ENCODE results near the gene SLC6A6.

SLC6A6 gene

GRCh38 chr3:14361068-14361677, 41.2 kb upstream of the SLC6A6 start:
- no peaks in the 10 kb centered on the region for H3K79me2 ChIP-seq (ENCODE audit: low read length)
- H3K9me2 ChIP-seq (replicated peaks; ENCODE audit: insufficient read depth, low read length): no peaks in the 10 kb centered on the region
- no peaks in the 10 kb centered on the region for H3K36me3 ChIP-seq (replicated peaks; ENCODE audit: insufficient read depth, low read length)
- peaks cover 29% of the 10 kb centered on the region for H3K27me3 ChIP-seq (replicated peaks; ENCODE audit: insufficient read depth, low read length)
- no peak overlapping the region for H2AFZ ChIP-seq (ENCODE audit: low read length)
- H3K4me1 ChIP-seq (ENCODE audit: low read length): no peaks in the 10 kb centered on the region
- H3K4me3 ChIP-seq (ENCODE audit: low read length): no peak overlapping the region
- DNase-seq: no peak
- no peak for TF ChIP-seq EZH2phosphoT487 (IDR thresholded peaks at IDR 0.05; ENCODE audit: low read length)
- TF ChIP-seq EZH2 (optimal IDR thresholded peaks at IDR 0.05; ENCODE audit: low read depth, low read length): no peak
- no peak for TF ChIP-seq CTCF (IDR thresholded peaks at IDR 0.05; ENCODE audit: low read length)
- H3K9ac ChIP-seq (ENCODE audit: low read length): no peak overlapping the region
- H3K4me2 ChIP-seq (ENCODE audit: low read depth, low read length): no peak overlapping the region
- H3K27ac ChIP-seq (ENCODE audit: low read length): no peak overlapping the region
- H3K9me3 ChIP-seq (replicated peaks; ENCODE audit: insufficient read depth, low read length): no peaks in the 10 kb centered on the region
- no peaks in the 10 kb centered on the region for H3F3A ChIP-seq (ENCODE audit: insufficient read depth, low read length)
- H4K20me1 ChIP-seq (ENCODE audit: insufficient read depth, low read length): no peaks in the 10 kb centered on the region

- Histone ChIP-seq H3F3A (ENCODE audit: insufficient read depth, low read length) (no peaks in the 10 kb centered on the region), H3K27me3 (replicated peaks; ENCODE audit: insufficient read depth, low read length) (peaks cover 29% of the 10 kb centered on the region), H3K4me2 (ENCODE audit: low read depth, low read length) (no peak overlapping the region), H3K27ac (ENCODE audit: low read length) (no peak overlapping the region), H3K79me2 (ENCODE audit: low read length) (no peaks in the 10 kb centered on the region), H3K36me3 (replicated peaks; ENCODE audit: insufficient read depth, low read length) (no peaks in the 10 kb centered on the region), H3K9ac (ENCODE audit: low read length) (no peak overlapping the region), H3K4me1 (ENCODE audit: low read length) (no peaks in the 10 kb centered on the region), H3K9me2 (replicated peaks; ENCODE audit: insufficient read depth, low read length) (no peaks in the 10 kb centered on the region), H3K9me3 (replicated peaks; ENCODE audit: insufficient read depth, low read length) (no peaks in the 10 kb centered on the region), H2AFZ (ENCODE audit: low read length) (no peak overlapping the region), H3K4me3 (ENCODE audit: low read length) (no peak overlapping the region), H4K20me1 (ENCODE audit: insufficient read depth, low read length) (no peaks in the 10 kb centered on the region)
- TF ChIP-seq EZH2phosphoT487 (IDR thresholded peaks at IDR 0.05; ENCODE audit: low read length) (no peak), CTCF (IDR thresholded peaks at IDR 0.05; ENCODE audit: low read length) (no peak), EZH2 (optimal IDR thresholded peaks at IDR 0.05; ENCODE audit: low read depth, low read length) (no peak)
- no peak for DNase-seq
Observed at GRCh38 chr3:14362890-14363289, 39.5 kb upstream of the SLC6A6 start.

GRCh38 chr3:14363379-14363778, 39.0 kb upstream of the SLC6A6 start:
- Histone ChIP-seq H3K9ac (ENCODE audit: low read length) (no peak overlapping the region), H3K9me2 (replicated peaks; ENCODE audit: insufficient read depth, low read length) (no peaks in the 10 kb centered on the region), H3K4me2 (ENCODE audit: low read depth, low read length) (no peak overlapping the region), H3F3A (ENCODE audit: insufficient read depth, low read length) (no peaks in the 10 kb centered on the region), H4K20me1 (ENCODE audit: insufficient read depth, low read length) (no peaks in the 10 kb centered on the region), H3K27me3 (replicated peaks; ENCODE audit: insufficient read depth, low read length) (peaks cover 29% of the 10 kb centered on the region), H3K36me3 (replicated peaks; ENCODE audit: insufficient read depth, low read length) (no peaks in the 10 kb centered on the region), H3K4me1 (ENCODE audit: low read length) (no peaks in the 10 kb centered on the region), H3K27ac (ENCODE audit: low read length) (no peak overlapping the region), H3K9me3 (replicated peaks; ENCODE audit: insufficient read depth, low read length) (no peaks in the 10 kb centered on the region), H2AFZ (ENCODE audit: low read length) (no peak overlapping the region), H3K79me2 (ENCODE audit: low read length) (no peaks in the 10 kb centered on the region), H3K4me3 (ENCODE audit: low read length) (no peak overlapping the region)
- no peak for TF ChIP-seq EZH2 (optimal IDR thresholded peaks at IDR 0.05; ENCODE audit: low read depth, low read length)
- no peak for TF ChIP-seq CTCF (IDR thresholded peaks at IDR 0.05; ENCODE audit: low read length)
- no peak for TF ChIP-seq EZH2phosphoT487 (IDR thresholded peaks at IDR 0.05; ENCODE audit: low read length)
- no peak for DNase-seq
